ENCODE measurements around the gene SLC10A6. TPM values are rescaled to one million over a fixed set of nuclear protein-coding genes. Genes with fewer than 3 reads are reported as not detected.

Gene SLC10A6
- total RNA-seq, 2 experiments from 2014 or later = not detected

- CTCF ChIA-PET = no interaction called here
- Mint-ChIP-seq H3K9me3 (no peaks in the 10 kb centered on the region), H3K4me1 (ENCODE audit: low read depth) (no peaks in the 10 kb centered on the region), H3K27ac (no peak overlapping the region), H3K27me3 (no peaks in the 10 kb centered on the region), H3K36me3 (ENCODE audit: low read depth) (no peaks in the 10 kb centered on the region), H3K4me3 (no peak overlapping the region)
- POLR2A ChIA-PET = no interaction called here
- no peaks in the 10 kb centered on the region for H3K4me1 ChIP-seq (ENCODE audit: insufficient read depth, low read length)
- no peaks in the 10 kb centered on the region for H3K36me3 ChIP-seq (ENCODE audit: insufficient read depth, low read length)
- intact Hi-C loops (cut with DNase I, micrococcal nuclease) = no loop called here
- TF ChIP-seq CTCF (IDR thresholded peaks at IDR 0.05) = no peak
- no peak overlapping the region for H3K4me3 ChIP-seq (ENCODE audit: low read length)
- no peak for ATAC-seq (ENCODE audit: poor library complexity)
- DNase-seq = no peak
- no peaks in the 10 kb centered on the region for H3K27me3 ChIP-seq (ENCODE audit: control insufficient read depth in 1 of 2, insufficient read depth in 2 of 2, low read length in 2 of 2)
- H3K9me3 ChIP-seq (ENCODE audit: control insufficient read depth in 1 of 2, insufficient read depth in 1 of 2, low read length in 2 of 2) = no peaks in the 10 kb centered on the region
- no peak overlapping the region for H3K27ac ChIP-seq (ENCODE audit: low read depth in 1 of 2, low read length in 2 of 2)
These were observed 11.3 kb downstream of the SLC10A6 start for GRCh38 chr4:86837691-86838503.

GRCh38 chr4:86835677-86836076 lies 13.5 kb downstream of the SLC10A6 start:
- no peak overlapping the region for H3K27ac Mint-ChIP-seq
- Histone ChIP-seq H3K27me3 (ENCODE audit: control insufficient read depth in 1 of 2, insufficient read depth in 2 of 2, low read length in 2 of 2) (no peaks in the 10 kb centered on the region), H3K4me3 (ENCODE audit: low read length) (no peak overlapping the region), H3K9me3 (ENCODE audit: control insufficient read depth in 1 of 2, insufficient read depth in 1 of 2, low read length in 2 of 2) (no peaks in the 10 kb centered on the region), H3K4me1 (ENCODE audit: insufficient read depth, low read length) (no peaks in the 10 kb centered on the region), H3K27ac (ENCODE audit: low read depth in 1 of 2, low read length in 2 of 2) (no peak overlapping the region), H3K36me3 (ENCODE audit: insufficient read depth, low read length) (no peaks in the 10 kb centered on the region)
- ATAC-seq (ENCODE audit: poor library complexity) (no peak), DNase-seq (no peak)
- H3K9me3 Mint-ChIP-seq = no peaks in the 10 kb centered on the region
- no peaks in the 10 kb centered on the region for H3K27me3 Mint-ChIP-seq
- TF ChIP-seq CTCF (IDR thresholded peaks at IDR 0.05) = no peak
- no peaks in the 10 kb centered on the region for H3K36me3 Mint-ChIP-seq (ENCODE audit: low read depth)
- H3K4me1 Mint-ChIP-seq (ENCODE audit: low read depth) = no peaks in the 10 kb centered on the region
- H3K4me3 Mint-ChIP-seq = no peak overlapping the region
- intact Hi-C loops (cut with DNase I, micrococcal nuclease) = no loop called here
- ChIA-PET POLR2A (no interaction called here), CTCF (no interaction called here)

- ATAC-seq (ENCODE audit: poor library complexity) (no peak), DNase-seq (no peak)
- POLR2A ChIA-PET = no interaction called here
- Histone ChIP-seq H3K4me1 (ENCODE audit: insufficient read depth, low read length) (no peaks in the 10 kb centered on the region), H3K27me3 (ENCODE audit: control insufficient read depth in 1 of 2, insufficient read depth in 2 of 2, low read length in 2 of 2) (no peaks in the 10 kb centered on the region), H3K36me3 (ENCODE audit: insufficient read depth, low read length) (no peaks in the 10 kb centered on the region), H3K27ac (ENCODE audit: low read depth in 1 of 2, low read length in 2 of 2) (no peak overlapping the region), H3K4me3 (ENCODE audit: low read length) (no peak overlapping the region), H3K9me3 (ENCODE audit: control insufficient read depth in 1 of 2, insufficient read depth in 1 of 2, low read length in 2 of 2) (no peaks in the 10 kb centered on the region)
- no peaks in the 10 kb centered on the region for H3K9me3 Mint-ChIP-seq
- H3K27ac Mint-ChIP-seq = no peak overlapping the region
- no peaks in the 10 kb centered on the region for H3K27me3 Mint-ChIP-seq
- no peak for TF ChIP-seq CTCF (IDR thresholded peaks at IDR 0.05)
- no peaks in the 10 kb centered on the region for H3K4me1 Mint-ChIP-seq (ENCODE audit: low read depth)
- no peaks in the 10 kb centered on the region for H3K36me3 Mint-ChIP-seq (ENCODE audit: low read depth)
- H3K4me3 Mint-ChIP-seq = no peak overlapping the region
- CTCF ChIA-PET = no interaction called here
- intact Hi-C loops (cut with DNase I, micrococcal nuclease) = no loop called here
These were observed 14.3 kb downstream of the SLC10A6 start for GRCh38 chr4:86834901-86835300.
